ENCODE data around the gene SMIM38. TPM values are rescaled to one million over a fixed set of nuclear protein-coding genes. Genes with fewer than 3 reads are reported as not detected.

The SMIM38 gene
- total and polyA plus RNA-seq, 10 donors = 0.02 to 2.0 (median 0.93) TPM

GRCh38 chr11:69127081-69127850 is 28.5 kb upstream of the SMIM38 start:
- H3K27me3 ChIP-seq (replicated peaks in 1 of 7) = peaks cover 0 to 5% (median 0%) of the 10 kb centered on the region in 7 donors
- H3K36me3 ChIP-seq = no peaks in the 10 kb centered on the region
- intact Hi-C loops (cut with DNase I; ENCODE audit: low total_unique reads) = no loop called here
- no peak overlapping the region for H3K27ac ChIP-seq
- H3K4me1 ChIP-seq = peaks cover 6 to 39% (median 27%) of the 10 kb centered on the region in 6 donors
- no peak overlapping the region for H3K4me3 ChIP-seq
- DNase-seq = peak; percentile 39
- 82 to 93% (median 90%) methylated on average over 16 to 26 of the region's 26 CpGs for WGBS, 5 donors
- peaks cover 0 to 19% (median 11%) of the 10 kb centered on the region in 8 donors for H3K9me3 ChIP-seq
- TF ChIP-seq CTCF (IDR thresholded peaks at IDR 0.05 in 8 of 11, conservative IDR thresholded peaks at IDR 0.05 in 3 of 11) = no peak
- TF ChIP-seq POLR2AphosphoS5 (IDR thresholded peaks at IDR 0.05) = no peak
- no peak for TF ChIP-seq POLR2A (IDR thresholded peaks at IDR 0.05)

GRCh38 chr11:69127884-69128283 is 27.9 kb upstream of the SMIM38 start:
- H3K27ac ChIP-seq = no peak overlapping the region
- WGBS, 5 donors = 85 to 100% (median 98%) methylated on average over 1 of the region's 1 CpG
- intact Hi-C loops (cut with DNase I; ENCODE audit: low total_unique reads) = no loop called here

GRCh38 chr11:69129053-69129452 is 26.7 kb upstream of the SMIM38 start:
- TF ChIP-seq CTCF (IDR thresholded peaks at IDR 0.05 in 8 of 11, conservative IDR thresholded peaks at IDR 0.05 in 3 of 11) (no peak), POLR2A (IDR thresholded peaks at IDR 0.05) (no peak), POLR2AphosphoS5 (IDR thresholded peaks at IDR 0.05) (no peak)
- no peak for DNase-seq
- no peak overlapping the region for H3K27ac ChIP-seq
- H3K4me3 ChIP-seq = no peak overlapping the region
- peaks cover 0 to 23% (median 9%) of the 10 kb centered on the region in 6 donors for H3K4me1 ChIP-seq
- intact Hi-C loops (cut with DNase I; ENCODE audit: low total_unique reads) = no loop called here
- peaks cover 0 to 34% (median 22%) of the 10 kb centered on the region in 8 donors for H3K9me3 ChIP-seq
- H3K27me3 ChIP-seq (replicated peaks in 1 of 7) = no peaks in the 10 kb centered on the region
- H3K36me3 ChIP-seq = no peaks in the 10 kb centered on the region
- 86 to 97% (median 89%) methylated on average over 2 of the region's 2 CpGs for WGBS, 5 donors

More at GRCh38 chr11:69127884-69128283, 27.9 kb upstream of the SMIM38 start:
- no peaks in the 10 kb centered on the region for H3K36me3 ChIP-seq
- DNase-seq = no peak
- H3K4me3 ChIP-seq = no peak overlapping the region
- H3K9me3 ChIP-seq = peaks cover 0 to 23% (median 13%) of the 10 kb centered on the region in 8 donors
- peaks cover 0 to 35% (median 20%) of the 10 kb centered on the region in 6 donors for H3K4me1 ChIP-seq
- H3K27me3 ChIP-seq (replicated peaks in 1 of 7) = no peaks in the 10 kb centered on the region
- TF ChIP-seq POLR2A (IDR thresholded peaks at IDR 0.05) (no peak), POLR2AphosphoS5 (IDR thresholded peaks at IDR 0.05) (no peak), CTCF (IDR thresholded peaks at IDR 0.05 in 8 of 11, conservative IDR thresholded peaks at IDR 0.05 in 3 of 11) (no peak)

GRCh38 chr11:69129647-69130046 is 26.1 kb upstream of the SMIM38 start:
- H3K36me3 ChIP-seq = no peaks in the 10 kb centered on the region
- 85 to 96% (median 93%) methylated on average over 7 of the region's 7 CpGs for WGBS, 5 donors
- H3K4me1 ChIP-seq = peaks cover 0 to 20% (median 7%) of the 10 kb centered on the region in 6 donors
- no peak overlapping the region for H3K4me3 ChIP-seq
- H3K27me3 ChIP-seq (replicated peaks in 1 of 7) = no peaks in the 10 kb centered on the region
- peaks cover 0 to 35% (median 22%) of the 10 kb centered on the region in 8 donors for H3K9me3 ChIP-seq
- peak; percentile 28 for DNase-seq
- TF ChIP-seq POLR2A (IDR thresholded peaks at IDR 0.05) (no peak), POLR2AphosphoS5 (IDR thresholded peaks at IDR 0.05) (no peak), CTCF (IDR thresholded peaks at IDR 0.05 in 8 of 11, conservative IDR thresholded peaks at IDR 0.05 in 3 of 11) (no peak)
- H3K27ac ChIP-seq = no peak overlapping the region
- intact Hi-C loops (cut with DNase I; ENCODE audit: low total_unique reads) = no loop called here

Measured in spleen (tissue), 11 donors.